GM18873 (cell line): ENCODE measurements around the gene GABARAPL2.

Experiments
- ATAC-seq: cut with Tn5 transposase; IDR thresholded peaks from one replicate; pipeline ENCODE4 v1.9.1; 2021; ENCODE audit warnings: mild to moderate bottlenecking, moderate library complexity, moderate number of reproducible peaks; ENCODE audit not compliant: unreplicated experiment, low FRiP score

Gene GABARAPL2

GRCh38 chr16:75550211-75550662, 15.9 kb upstream of the GABARAPL2 start:
- ATAC-seq, result no peak

GRCh38 chr16:75552951-75553350, 13.2 kb upstream of the GABARAPL2 start:
- ATAC-seq, result no peak

- ATAC-seq, result no peak
Observed at GRCh38 chr16:75555213-75555706, 10.9 kb upstream of the GABARAPL2 start.

GRCh38 chr16:75555707-75556430, 10.3 kb upstream of the GABARAPL2 start, which contains the start of gene TMEM231:
TSS of gene TMEM231 (minus strand) at chr16:75556252. CDS start at chr16:75556209, 43 bp downstream.
- peak; percentile 96 for ATAC-seq

GRCh38 chr16:75556431-75556950, 9.7 kb upstream of the GABARAPL2 start:
- no peak for ATAC-seq

- ATAC-seq, result no peak
Observed at GRCh38 chr16:75558846-75559401, 7.3 kb upstream of the GABARAPL2 start.

GRCh38 chr16:75559564-75560372, 6.4 kb upstream of the GABARAPL2 start:
- no peak for ATAC-seq

GRCh38 chr16:75565640-75566039, 539 bp upstream of the GABARAPL2 start:
- ATAC-seq, result no peak

- ATAC-seq, result no peak
Observed at GRCh38 chr16:75566758-75567255, 628 bp downstream of the GABARAPL2 start.

GRCh38 chr16:75567911-75568310, 1.7 kb downstream of the GABARAPL2 start:
- no peak for ATAC-seq

GRCh38 chr16:75570396-75571065, 4.4 kb downstream of the GABARAPL2 start:
- no peak for ATAC-seq

GRCh38 chr16:75572864-75573542, 6.8 kb downstream of the GABARAPL2 start:
- no peak for ATAC-seq

GRCh38 chr16:75573955-75574354, 7.8 kb downstream of the GABARAPL2 start:
- no peak for ATAC-seq

GRCh38 chr16:75575958-75576357, 9.8 kb downstream of the GABARAPL2 start:
- no peak for ATAC-seq

GRCh38 chr16:75576384-75576811, 10.2 kb downstream of the GABARAPL2 start:
- no peak for ATAC-seq

- ATAC-seq, result no peak
Observed at GRCh38 chr16:75578212-75578611, 12.0 kb downstream of the GABARAPL2 start.

- ATAC-seq, result no peak
Observed at GRCh38 chr16:75578725-75579124, 12.5 kb downstream of the GABARAPL2 start.

GRCh38 chr16:75579281-75579834, 13.2 kb downstream of the GABARAPL2 start:
- ATAC-seq, result no peak

GRCh38 chr16:75584108-75584507, 17.9 kb downstream of the GABARAPL2 start:
- ATAC-seq, result no peak
